Suppressor macrophage (primary cell): ENCODE results near the gene FLVCR2.

Source experiments
- DNase-seq, 4 experiments: peaks; one replicate each; pipeline ENCODE4 v3.0.0-alpha.2; 2020 to 2022

FLVCR2 gene

GRCh38 chr14:75554482-75554881, 23.9 kb upstream of the FLVCR2 start:
- DNase-seq: no peak

- no peak for DNase-seq
Measured at GRCh38 chr14:75558440-75558839, 20.0 kb upstream of the FLVCR2 start.

- no peak for DNase-seq
Measured at GRCh38 chr14:75559045-75559444, 19.4 kb upstream of the FLVCR2 start.

GRCh38 chr14:75559451-75560222, 18.8 kb upstream of the FLVCR2 start:
- DNase-seq: peak; percentile 52 to 70 (median 64)

- DNase-seq: peak; percentile 65 to 84 (median 75)
Measured at GRCh38 chr14:75561013-75561432, 17.4 kb upstream of the FLVCR2 start.

GRCh38 chr14:75562089-75562488, 16.3 kb upstream of the FLVCR2 start:
- DNase-seq: peak; percentile 36 to 74 (median 52)

GRCh38 chr14:75562489-75562888, 15.9 kb upstream of the FLVCR2 start:
- DNase-seq: no peak

GRCh38 chr14:75563931-75564330, 14.5 kb upstream of the FLVCR2 start:
- DNase-seq: no peak

GRCh38 chr14:75565056-75565455, 13.4 kb upstream of the FLVCR2 start:
- DNase-seq: no peak

- peak; percentile 49 to 80 (median 64) for DNase-seq
Measured at GRCh38 chr14:75566321-75566720, 12.1 kb upstream of the FLVCR2 start.

- DNase-seq: peak in 1 of 4 experiments; percentile 12
Measured at GRCh38 chr14:75566752-75567151, 11.7 kb upstream of the FLVCR2 start.

GRCh38 chr14:75568140-75568539, 10.3 kb upstream of the FLVCR2 start:
- no peak for DNase-seq

- DNase-seq: no peak
Measured at GRCh38 chr14:75568791-75569190, 9.6 kb upstream of the FLVCR2 start.

- DNase-seq: peak; percentile 55 to 84 (median 69)
Measured at GRCh38 chr14:75570797-75571196, 7.6 kb upstream of the FLVCR2 start.

- peak in 1 of 4 experiments; percentile 10 for DNase-seq
Measured at GRCh38 chr14:75572104-75572503, 6.3 kb upstream of the FLVCR2 start.

GRCh38 chr14:75577090-75577489, 1.3 kb upstream of the FLVCR2 start:
- DNase-seq: no peak

- DNase-seq: peak; percentile 90 to 94 (median 93)
Measured at GRCh38 chr14:75577729-75578101, 705 bp upstream of the FLVCR2 start.

- peak in 2 of 4 experiments; percentile 66 to 72 for DNase-seq
Measured at GRCh38 chr14:75578786-75579337, 442 bp downstream of the FLVCR2 start.

- DNase-seq: peak in 2 of 4 experiments; percentile 6 to 22
Measured at GRCh38 chr14:75579338-75579864, 981 bp downstream of the FLVCR2 start.

- DNase-seq: no peak
Measured at GRCh38 chr14:75579882-75580281, 1.5 kb downstream of the FLVCR2 start.

GRCh38 chr14:75587388-75587787, 9.0 kb downstream of the FLVCR2 start:
- no peak for DNase-seq

GRCh38 chr14:75589931-75590330, 11.5 kb downstream of the FLVCR2 start:
- peak; percentile 72 to 92 (median 76) for DNase-seq

GRCh38 chr14:75591331-75591946, 13.0 kb downstream of the FLVCR2 start:
- no peak for DNase-seq
